Measurements from ENCODE around the gene XPO1. TPM values are rescaled to one million over a fixed set of nuclear protein-coding genes. Genes with fewer than 3 reads are reported as not detected.
"Not testable (repeated sequence)": the region's sequence is repeated elsewhere in the genome, so short reads cannot be mapped to it uniquely, and the experiment has no call there.

The XPO1 gene
- total and polyA plus RNA-seq, 12 donors, result 48.6 to 137 (median 79.1) TPM

- no peak for TF ChIP-seq POLR2A (IDR thresholded peaks at IDR 0.05)
- TF ChIP-seq CTCF (IDR thresholded peaks at IDR 0.05), result no peak
- intact Hi-C loops (cut with DNase I), result no loop called here
These were observed 81.9 kb downstream of the XPO1 start for GRCh38 chr2:61456070-61456745.

GRCh38 chr2:61454972-61455371 lies 83.2 kb downstream of the XPO1 start:
- H3K27ac ChIP-seq; H3K4me3 ChIP-seq; H3K27me3 ChIP-seq; H3K9me3 ChIP-seq (replicated peaks in 1 of 3); H3K36me3 ChIP-seq (replicated peaks in 1 of 2); intact Hi-C loops (cut with DNase I): not testable (repeated sequence)
- peaks cover 11 to 61% of the 10 kb centered on the region in 2 donors for H3K4me1 ChIP-seq (replicated peaks in 1 of 2)
- DNase-seq, result peak in 1 of 7 donors; percentile 35
- WGBS, 4 donors, result 98 to 100% (median 99%) methylated on average over 7 to 8 of the region's 8 CpGs

More at GRCh38 chr2:61456070-61456745, 81.9 kb downstream of the XPO1 start:
- Histone ChIP-seq H3K27me3 (no peaks in the 10 kb centered on the region), H3K9me3 (replicated peaks in 1 of 3) (no peaks in the 10 kb centered on the region), H3K4me1 (replicated peaks in 1 of 2) (peaks cover 18 to 64% of the 10 kb centered on the region in 2 donors), H3K4me3 (no peak overlapping the region), H3K36me3 (replicated peaks in 1 of 2) (no peaks in the 10 kb centered on the region), H3K27ac (peak overlapping the region in 1 of 5 donors; percentile 34)
- no peak for DNase-seq
- WGBS, 4 donors, result 63 to 72% (median 65%) methylated on average over 5 of the region's 5 CpGs

- intact Hi-C loops (cut with DNase I), result no loop called here
- peaks cover 6 to 58% of the 10 kb centered on the region in 2 donors for H3K4me1 ChIP-seq (replicated peaks in 1 of 2)
These were observed 83.8 kb downstream of the XPO1 start for GRCh38 chr2:61454383-61454782.

GRCh38 chr2:61452392-61452791 lies 85.8 kb downstream of the XPO1 start:
- intact Hi-C loops (cut with DNase I), result no loop called here
- Histone ChIP-seq H3K4me3 (no peak overlapping the region), H3K36me3 (replicated peaks in 1 of 2) (no peaks in the 10 kb centered on the region), H3K27ac (no peak overlapping the region), H3K4me1 (replicated peaks in 1 of 2) (peaks cover 1 to 44% of the 10 kb centered on the region in 2 donors), H3K9me3 (replicated peaks in 1 of 3) (no peaks in the 10 kb centered on the region), H3K27me3 (no peaks in the 10 kb centered on the region)
- DNase-seq, result no peak
- no peak for TF ChIP-seq POLR2A (IDR thresholded peaks at IDR 0.05)
- TF ChIP-seq CTCF (IDR thresholded peaks at IDR 0.05), result no peak
- 76 to 97% (median 91%) methylated on average over 4 to 8 of the region's 8 CpGs for WGBS, 4 donors

More at GRCh38 chr2:61454383-61454782, 83.8 kb downstream of the XPO1 start:
- Histone ChIP-seq H3K9me3 (replicated peaks in 1 of 3) (no peaks in the 10 kb centered on the region), H3K36me3 (replicated peaks in 1 of 2) (no peaks in the 10 kb centered on the region), H3K4me3 (no peak overlapping the region), H3K27me3 (no peaks in the 10 kb centered on the region), H3K27ac (no peak overlapping the region)
- TF ChIP-seq POLR2A (IDR thresholded peaks at IDR 0.05) (no peak), CTCF (IDR thresholded peaks at IDR 0.05) (no peak)
- WGBS, 4 donors, result 94 to 98% (median 96%) methylated on average over 5 of the region's 5 CpGs
- no peak for DNase-seq

GRCh38 chr2:61451178-61451577 lies 87.0 kb downstream of the XPO1 start:
- H3K36me3 ChIP-seq (replicated peaks in 1 of 2), result no peaks in the 10 kb centered on the region
- intact Hi-C loops (cut with DNase I), result no loop called here
- TF ChIP-seq CTCF (IDR thresholded peaks at IDR 0.05), result no peak
- TF ChIP-seq POLR2A (IDR thresholded peaks at IDR 0.05), result no peak
- no peak overlapping the region for H3K27ac ChIP-seq
- no peak for DNase-seq
- H3K9me3 ChIP-seq (replicated peaks in 1 of 3), result no peaks in the 10 kb centered on the region
- 87 to 93% (median 92%) methylated on average over 9 of the region's 9 CpGs for WGBS, 4 donors
- peaks cover 0 to 32% of the 10 kb centered on the region in 2 donors for H3K4me1 ChIP-seq (replicated peaks in 1 of 2)
- H3K27me3 ChIP-seq, result no peaks in the 10 kb centered on the region
- H3K4me3 ChIP-seq, result no peak overlapping the region
